Measurements from ENCODE around the gene BGLAP.

The BGLAP gene

GRCh38 chr1:156259805-156260204, 17.8 kb downstream of the BGLAP start:
- DNase-seq, result no peak

- DNase-seq, result no peak
These were observed 18.9 kb downstream of the BGLAP start for GRCh38 chr1:156260896-156261295.

- peak; percentile 77 for DNase-seq
These were observed 20.7 kb downstream of the BGLAP start for GRCh38 chr1:156262461-156263287.

- DNase-seq, result no peak
These were observed 21.3 kb downstream of the BGLAP start for GRCh38 chr1:156263288-156263655.

- no peak for DNase-seq
These were observed 24.1 kb downstream of the BGLAP start for GRCh38 chr1:156266051-156266450.

- DNase-seq, result no peak
These were observed 26.4 kb downstream of the BGLAP start for GRCh38 chr1:156268336-156268735.

GRCh38 chr1:156270314-156270713, 28.3 kb downstream of the BGLAP start:
- DNase-seq, result no peak

GRCh38 chr1:156276532-156276931, 34.5 kb downstream of the BGLAP start:
- no peak for DNase-seq

GRCh38 chr1:156276966-156277381, 35.0 kb downstream of the BGLAP start:
- DNase-seq, result no peak

- DNase-seq, result no peak
These were observed 37.9 kb downstream of the BGLAP start for GRCh38 chr1:156279837-156280236.

GRCh38 chr1:156281281-156281680, 39.3 kb downstream of the BGLAP start:
- peak; percentile 77 for DNase-seq

GRCh38 chr1:156281693-156282478, 39.9 kb downstream of the BGLAP start:
- peak; percentile 23 for DNase-seq

GRCh38 chr1:156282479-156283222, 40.7 kb downstream of the BGLAP start, which contains the start of gene SMG5:
Gene SMG5 (minus strand): TSS chr1:156282825. CDS start chr1:156282680, 145 bp downstream.
- peak; percentile 99 for DNase-seq

- no peak for DNase-seq
These were observed 41.5 kb downstream of the BGLAP start for GRCh38 chr1:156283521-156283920.

- no peak for DNase-seq
These were observed 42.1 kb downstream of the BGLAP start, which contains the start of gene TMEM79 for GRCh38 chr1:156284112-156284511. Gene TMEM79 (plus strand): TSS chr1:156284325. CDS start chr1:156285227, 902 bp downstream.

GRCh38 chr1:156284757-156285156, 42.8 kb downstream of the BGLAP start:
- no peak for DNase-seq

- no peak for DNase-seq
These were observed 43.5 kb downstream of the BGLAP start for GRCh38 chr1:156285437-156285836.

GRCh38 chr1:156286061-156286460, 44.1 kb downstream of the BGLAP start:
- DNase-seq, result no peak

- DNase-seq, result no peak
These were observed 47.9 kb downstream of the BGLAP start for GRCh38 chr1:156289857-156290256.

- peak; percentile 81 for DNase-seq
These were observed 49.5 kb downstream of the BGLAP start for GRCh38 chr1:156291226-156292061.

Measured in fibroblast of skin of back (primary cell).